ENCODE results near the gene AURKAIP1. TPM values are rescaled to one million over a fixed set of nuclear protein-coding genes. Genes with fewer than 3 reads are reported as not detected.

Gene AURKAIP1
- total and polyA plus RNA-seq, 2 of the 13 experiments (the other 11 are each of a cell fraction or from before 2014, with no cell fraction given) = 69.5 to 175 TPM

GRCh38 chr1:1402072-1402900 is 27.3 kb upstream of the AURKAIP1 start (continued):
- TF ChIP-seq PRDM4 (CRISPR knock-in tag; IDR thresholded peaks at IDR 0.05; ENCODE audit: borderline replicate concordance) (no peak), RBM22 (optimal IDR thresholded peaks at IDR 0.05; ENCODE audit: low read length) (peak; percentile 84), ZNF878 (CRISPR knock-in tag; IDR thresholded peaks at IDR 0.05) (no peak), SPEN (CRISPR knock-in tag; IDR thresholded peaks at IDR 0.05; ENCODE audit: low read depth) (no peak), ZNF800 (CRISPR knock-in tag; IDR thresholded peaks at IDR 0.05) (no peak), ZC3H13 (CRISPR knock-in tag; IDR thresholded peaks at IDR 0.05) (peak; percentile 17; the same call in 1 of the 2 replicates), ZFY (CRISPR knock-in tag; IDR thresholded peaks at IDR 0.05) (peak; percentile 3; the same call in 1 of the 2 replicates), TEF (CRISPR knock-in tag; IDR thresholded peaks at IDR 0.05) (no peak), FOXC1 (CRISPR knock-in tag; IDR thresholded peaks at IDR 0.05; ENCODE audit: borderline replicate concordance) (no peak), LBX2 (CRISPR knock-in tag; IDR thresholded peaks at IDR 0.05; ENCODE audit: borderline replicate concordance) (no peak), PAF1 (CRISPR knock-in tag; IDR thresholded peaks at IDR 0.05) (peak; percentile 11), SNAPC2 (CRISPR knock-in tag; IDR thresholded peaks at IDR 0.05) (no peak), THRA (CRISPR knock-in tag; IDR thresholded peaks at IDR 0.05; ENCODE audit: borderline replicate concordance) (no peak), ZBTB33 (CRISPR knock-in tag; IDR thresholded peaks at IDR 0.05) (peak; percentile 99), HIC2 (CRISPR knock-in tag; IDR thresholded peaks at IDR 0.05; ENCODE audit: low read depth) (no peak), KDM2A (CRISPR knock-in tag; IDR thresholded peaks at IDR 0.05; ENCODE audit: borderline replicate concordance, low read depth) (peak; percentile 43; the same call in 1 of the 2 replicates), MXD4 (CRISPR knock-in tag; IDR thresholded peaks at IDR 0.05) (0 out of 2 replicates have a peak, but pooled peaks have one; percentile 25)
